ENCODE measurements around the gene SRC.

The SRC gene

GRCh38 chr20:37445041-37445440 lies 99.1 kb downstream of the SRC start:
- in situ Hi-C loops (cut with MboI; ENCODE audit: low pct_unique_long_range_greater_than_20kb, low sequenced_read_pairs, unreplicated experiment), result no loop called here
- TF ChIP-seq CTCF (IDR thresholded peaks at IDR 0.05; ENCODE audit: extremely low read depth, insufficient read depth, missing control alignments), result no peak
- no peak for DNase-seq (ENCODE audit: low spot score)

- DNase-seq (ENCODE audit: low spot score), result no peak
- in situ Hi-C loops (cut with MboI; ENCODE audit: low pct_unique_long_range_greater_than_20kb, low sequenced_read_pairs, unreplicated experiment), result no loop called here
- no peak for TF ChIP-seq CTCF (IDR thresholded peaks at IDR 0.05; ENCODE audit: extremely low read depth, insufficient read depth, missing control alignments)
Measured at GRCh38 chr20:37446286-37447032, 100.5 kb downstream of the SRC start.

- DNase-seq (ENCODE audit: low spot score), result no peak
- in situ Hi-C loops (cut with MboI; ENCODE audit: low pct_unique_long_range_greater_than_20kb, low sequenced_read_pairs, unreplicated experiment), result no loop called here
- no peak for TF ChIP-seq CTCF (IDR thresholded peaks at IDR 0.05; ENCODE audit: extremely low read depth, insufficient read depth, missing control alignments)
Measured at GRCh38 chr20:37447688-37448087, 101.7 kb downstream of the SRC start.

- DNase-seq (ENCODE audit: low spot score), result no peak
- in situ Hi-C loops (cut with MboI; ENCODE audit: low pct_unique_long_range_greater_than_20kb, low sequenced_read_pairs, unreplicated experiment), result no loop called here
- no peak for TF ChIP-seq CTCF (IDR thresholded peaks at IDR 0.05; ENCODE audit: extremely low read depth, insufficient read depth, missing control alignments)
Measured at GRCh38 chr20:37449276-37449675, 103.3 kb downstream of the SRC start.

- no peak for TF ChIP-seq CTCF (IDR thresholded peaks at IDR 0.05; ENCODE audit: extremely low read depth, insufficient read depth, missing control alignments)
- in situ Hi-C loops (cut with MboI; ENCODE audit: low pct_unique_long_range_greater_than_20kb, low sequenced_read_pairs, unreplicated experiment), result no loop called here
- no peak for DNase-seq (ENCODE audit: low spot score)
Measured at GRCh38 chr20:37450344-37450743, 104.4 kb downstream of the SRC start.

GRCh38 chr20:37451616-37452015 lies 105.7 kb downstream of the SRC start:
- in situ Hi-C loops (cut with MboI; ENCODE audit: low pct_unique_long_range_greater_than_20kb, low sequenced_read_pairs, unreplicated experiment), result no loop called here
- no peak for DNase-seq (ENCODE audit: low spot score)
- no peak for TF ChIP-seq CTCF (IDR thresholded peaks at IDR 0.05; ENCODE audit: extremely low read depth, insufficient read depth, missing control alignments)
